ENCODE data around the gene RCN2. TPM values are rescaled to one million over a fixed set of nuclear protein-coding genes. Genes with fewer than 3 reads are reported as not detected.
A peak's percentile ranks its signal among the peaks of the same experiment; 100 is the strongest.
"Not testable (repeated sequence)": the region's sequence is repeated elsewhere in the genome, so short reads cannot be mapped to it uniquely, and the experiment has no call there.

Gene RCN2
- total RNA-seq, result 10 to 100 TPM; 29.6 TPM

- H3K27me3 Mint-ChIP-seq, result no peaks in the 10 kb centered on the region
- peak within 1 kb of the TSS; percentile 91 for H3K4me3 Mint-ChIP-seq
- peaks cover 16% of the 10 kb centered on the region for H3K36me3 Mint-ChIP-seq
- H3K9me3 Mint-ChIP-seq, result no peaks in the 10 kb centered on the region
- H3K27ac Mint-ChIP-seq, result peak within 1 kb of the TSS; percentile 90
- ATAC-seq (ENCODE audit: low read depth), result peak; percentile 99
- H3K4me1 Mint-ChIP-seq, result peaks cover 28% of the 10 kb centered on the region
- POLR2A ChIA-PET, result interaction anchor here (0.6 to 1.9 kb wide), 11 partner anchors 10 to 82 kb away, joined by 3 to 15 read pairs (median 4); partner anchors contain the start of genes PSTPIP1 and SCAPER
- peak; percentile 95 for DNase-seq
Measured at GRCh38 chr15:76931397-76932134, at the start of gene RCN2. Gene RCN2 (plus strand): TSS chr15:76931749. CDS start chr15:76931842, 93 bp downstream.

- Mint-ChIP-seq H3K36me3 (peaks cover 39% of the 10 kb centered on the region), H3K27ac (no peak overlapping the region), H3K9me3 (peaks cover 9% of the 10 kb centered on the region), H3K27me3 (no peaks in the 10 kb centered on the region), H3K4me1 (peaks cover 10% of the 10 kb centered on the region), H3K4me3 (no peak overlapping the region)
- DNase-seq (no peak), ATAC-seq (ENCODE audit: low read depth) (no peak)
- POLR2A ChIA-PET, result no interaction called here
Measured at GRCh38 chr15:76885212-76885611, 46.3 kb upstream of the RCN2 start.

GRCh38 chr15:76887280-76888141, 44.0 kb upstream of the RCN2 start:
- POLR2A ChIA-PET; H3K4me3 Mint-ChIP-seq; ATAC-seq (ENCODE audit: low read depth); H3K27me3 Mint-ChIP-seq; DNase-seq; H3K4me1 Mint-ChIP-seq; H3K27ac Mint-ChIP-seq: not testable (repeated sequence)
- Mint-ChIP-seq H3K36me3 (peaks cover 47% of the 10 kb centered on the region), H3K9me3 (peaks cover 11% of the 10 kb centered on the region)

- Mint-ChIP-seq H3K9me3 (peaks cover 13% of the 10 kb centered on the region), H3K36me3 (peaks cover 66% of the 10 kb centered on the region), H3K4me1 (peaks cover 12% of the 10 kb centered on the region)
- POLR2A ChIA-PET; H3K27me3 Mint-ChIP-seq; H3K4me3 Mint-ChIP-seq; ATAC-seq (ENCODE audit: low read depth); H3K27ac Mint-ChIP-seq; DNase-seq: not testable (repeated sequence)
Measured at GRCh38 chr15:76892836-76893235, 38.7 kb upstream of the RCN2 start.

- DNase-seq, result no peak
- Mint-ChIP-seq H3K27ac (no peak overlapping the region), H3K4me1 (peaks cover 8% of the 10 kb centered on the region), H3K36me3 (peaks cover 67% of the 10 kb centered on the region), H3K4me3 (no peak overlapping the region), H3K9me3 (peaks cover 9% of the 10 kb centered on the region), H3K27me3 (no peaks in the 10 kb centered on the region)
- ATAC-seq (ENCODE audit: low read depth), result no peak
- POLR2A ChIA-PET, result no interaction called here
Measured at GRCh38 chr15:76894174-76894573, 37.4 kb upstream of the RCN2 start.

GRCh38 chr15:76898102-76898501, 33.4 kb upstream of the RCN2 start:
- no peak for DNase-seq
- Mint-ChIP-seq H3K4me3 (no peak overlapping the region), H3K36me3 (peaks cover 50% of the 10 kb centered on the region), H3K9me3 (peaks cover 5% of the 10 kb centered on the region), H3K4me1 (peaks cover 17% of the 10 kb centered on the region), H3K27me3 (no peaks in the 10 kb centered on the region), H3K27ac (no peak overlapping the region)
- POLR2A ChIA-PET, result interaction anchor here (0.8 kb wide), 1 partner anchor 33 kb away, joined by 3 read pairs; the partner anchor contains the start of gene RCN2
- ATAC-seq (ENCODE audit: low read depth), result no peak

GRCh38 chr15:76899176-76899930, 32.2 kb upstream of the RCN2 start:
- not testable (repeated sequence) for ATAC-seq (ENCODE audit: low read depth); H3K27me3 Mint-ChIP-seq; H3K9me3 Mint-ChIP-seq; H3K27ac Mint-ChIP-seq; DNase-seq; H3K4me3 Mint-ChIP-seq
- Mint-ChIP-seq H3K36me3 (peaks cover 41% of the 10 kb centered on the region), H3K4me1 (peaks cover 28% of the 10 kb centered on the region)
- POLR2A ChIA-PET, result interaction anchor here (0.8 kb wide), 1 partner anchor 32 kb away, joined by 3 read pairs; the partner anchor contains the start of gene RCN2

- POLR2A ChIA-PET; ATAC-seq (ENCODE audit: low read depth); H3K27me3 Mint-ChIP-seq; H3K9me3 Mint-ChIP-seq; H3K4me3 Mint-ChIP-seq; DNase-seq; H3K27ac Mint-ChIP-seq: not testable (repeated sequence)
- H3K4me1 Mint-ChIP-seq, result peaks cover 29% of the 10 kb centered on the region
- peaks cover 36% of the 10 kb centered on the region for H3K36me3 Mint-ChIP-seq
Measured at GRCh38 chr15:76899931-76900310, 31.6 kb upstream of the RCN2 start.

- DNase-seq (no peak), ATAC-seq (ENCODE audit: low read depth) (no peak)
- POLR2A ChIA-PET, result no interaction called here
- Mint-ChIP-seq H3K36me3 (peaks cover 24% of the 10 kb centered on the region), H3K9me3 (no peaks in the 10 kb centered on the region), H3K27ac (no peak overlapping the region), H3K27me3 (no peaks in the 10 kb centered on the region), H3K4me3 (no peak overlapping the region), H3K4me1 (peaks cover 32% of the 10 kb centered on the region)
Measured at GRCh38 chr15:76901965-76902364, 29.6 kb upstream of the RCN2 start.

- DNase-seq (no peak), ATAC-seq (ENCODE audit: low read depth) (peak; percentile 28)
- peak overlapping the region; percentile 89 for H3K4me3 Mint-ChIP-seq
- H3K36me3 Mint-ChIP-seq, result peaks cover 18% of the 10 kb centered on the region
- POLR2A ChIA-PET, result interaction anchor here (1.5 to 3.5 kb wide), 2 partner anchors 28 to 92 kb away, joined by 3 to 15 read pairs; partner anchors contain the start of gene RCN2
- H3K9me3 Mint-ChIP-seq, result no peaks in the 10 kb centered on the region
- H3K27ac Mint-ChIP-seq, result peak overlapping the region; percentile 47
- H3K4me1 Mint-ChIP-seq, result peaks cover 30% of the 10 kb centered on the region
- H3K27me3 Mint-ChIP-seq, result no peaks in the 10 kb centered on the region
Measured at GRCh38 chr15:76903251-76903681, 28.3 kb upstream of the RCN2 start.

GRCh38 chr15:76904461-76905012, 27.0 kb upstream of the RCN2 start:
- H3K4me1 Mint-ChIP-seq, result peaks cover 28% of the 10 kb centered on the region
- peak overlapping the region; percentile 89 for H3K4me3 Mint-ChIP-seq
- DNase-seq, result peak; percentile 49
- H3K27ac Mint-ChIP-seq, result peak overlapping the region; percentile 86
- no peaks in the 10 kb centered on the region for H3K9me3 Mint-ChIP-seq
- no peaks in the 10 kb centered on the region for H3K27me3 Mint-ChIP-seq
- peak; percentile 2 for ATAC-seq (ENCODE audit: low read depth)
- peaks cover 9% of the 10 kb centered on the region for H3K36me3 Mint-ChIP-seq
- POLR2A ChIA-PET, result interaction anchor here (0.6 to 3.5 kb wide), 4 partner anchors 11 to 1262 kb away, joined by 3 to 15 read pairs (median 3); partner anchors contain the start of gene RCN2

- H3K9me3 Mint-ChIP-seq, result no peaks in the 10 kb centered on the region
- H3K4me3 Mint-ChIP-seq, result peak within 1 kb of the TSS; percentile 89
- POLR2A ChIA-PET, result interaction anchor here (1.0 to 3.5 kb wide), 3 partner anchors 11 to 30 kb away, joined by 3 to 15 read pairs (median 3); partner anchors contain the start of gene RCN2
- DNase-seq (peak; percentile 94), ATAC-seq (ENCODE audit: low read depth) (peak; percentile 93)
- peaks cover 28% of the 10 kb centered on the region for H3K4me1 Mint-ChIP-seq
- H3K36me3 Mint-ChIP-seq, result peaks cover 7% of the 10 kb centered on the region
- H3K27ac Mint-ChIP-seq, result peak within 1 kb of the TSS; percentile 89
- no peaks in the 10 kb centered on the region for H3K27me3 Mint-ChIP-seq
Measured at GRCh38 chr15:76905013-76905839, 26.3 kb upstream of the RCN2 start, which contains the start of gene SCAPER. Gene SCAPER (minus strand): TSS chr15:76905340. CDS start chr15:76883817, 21,523 bp downstream.
